Measurements from ENCODE around the gene KRT222.

Gene KRT222

GRCh38 chr17:40659911-40660310, 5.1 kb downstream of the KRT222 start:
- peaks cover 4% of the 10 kb centered on the region for H3K4me1 ChIP-seq (ENCODE audit: control insufficient read depth, insufficient read depth, low read length, poor library complexity, severe bottlenecking)
- no peak overlapping the region for H3K4me3 ChIP-seq (ENCODE audit: extremely low read depth, insufficient read depth, low read length, poor library complexity, severe bottlenecking)
- no peaks in the 10 kb centered on the region for H3K36me3 ChIP-seq (ENCODE audit: control insufficient read depth, insufficient read depth, low read length)
- no peak overlapping the region for H3K27ac ChIP-seq (ENCODE audit: low read depth, low read length, severe bottlenecking)
- WGBS, 2 experiments (ENCODE audit: insufficient coverage in 2 of 2) = 81 to 98% methylated on average over 3 to 6 of the region's 7 CpGs
- no peaks in the 10 kb centered on the region for H3K9me3 ChIP-seq (ENCODE audit: control insufficient read depth, low read length)

GRCh38 chr17:40658396-40658795, 6.6 kb downstream of the KRT222 start:
- Histone ChIP-seq H3K9me3 (ENCODE audit: control insufficient read depth, low read length) (no peaks in the 10 kb centered on the region), H3K36me3 (ENCODE audit: control insufficient read depth, insufficient read depth, low read length) (no peaks in the 10 kb centered on the region), H3K4me3 (ENCODE audit: extremely low read depth, insufficient read depth, low read length, poor library complexity, severe bottlenecking) (no peak overlapping the region), H3K4me1 (ENCODE audit: control insufficient read depth, insufficient read depth, low read length, poor library complexity, severe bottlenecking) (no peaks in the 10 kb centered on the region), H3K27ac (ENCODE audit: low read depth, low read length, severe bottlenecking) (no peak overlapping the region)

- no peaks in the 10 kb centered on the region for H3K4me1 ChIP-seq (ENCODE audit: control insufficient read depth, insufficient read depth, low read length, poor library complexity, severe bottlenecking)
- H3K27ac ChIP-seq (ENCODE audit: low read depth, low read length, severe bottlenecking) = no peak overlapping the region
- WGBS, 2 experiments (ENCODE audit: insufficient coverage in 2 of 2) = 90% methylated on average over 2 of the region's 5 CpGs; no CpG with 5 or more reads in 1 of the 2 experiments
- no peaks in the 10 kb centered on the region for H3K9me3 ChIP-seq (ENCODE audit: control insufficient read depth, low read length)
- H3K36me3 ChIP-seq (ENCODE audit: control insufficient read depth, insufficient read depth, low read length) = no peaks in the 10 kb centered on the region
- no peak overlapping the region for H3K4me3 ChIP-seq (ENCODE audit: extremely low read depth, insufficient read depth, low read length, poor library complexity, severe bottlenecking)
These were observed 13.0 kb downstream of the KRT222 start for GRCh38 chr17:40651939-40652338.

- peaks cover 5% of the 10 kb centered on the region for H3K4me1 ChIP-seq (ENCODE audit: control insufficient read depth, insufficient read depth, low read length, poor library complexity, severe bottlenecking)
- peaks cover 12% of the 10 kb centered on the region for H3K36me3 ChIP-seq (ENCODE audit: control insufficient read depth, insufficient read depth, low read length)
- WGBS, 2 experiments (ENCODE audit: insufficient coverage in 2 of 2) = 7 to 8% methylated on average over 25 to 27 of the region's 28 CpGs
- H3K9me3 ChIP-seq (ENCODE audit: control insufficient read depth, low read length) = no peaks in the 10 kb centered on the region
- H3K4me3 ChIP-seq (ENCODE audit: extremely low read depth, insufficient read depth, low read length, poor library complexity, severe bottlenecking) = peak overlapping the region; percentile 94
- peak overlapping the region; percentile 99 for H3K27ac ChIP-seq (ENCODE audit: low read depth, low read length, severe bottlenecking)
These were observed 16.5 kb downstream of the KRT222 start for GRCh38 chr17:40648384-40648968.

- no peaks in the 10 kb centered on the region for H3K9me3 ChIP-seq (ENCODE audit: control insufficient read depth, low read length)
- peak within 1 kb of the TSS; percentile 99 for H3K27ac ChIP-seq (ENCODE audit: low read depth, low read length, severe bottlenecking)
- H3K4me3 ChIP-seq (ENCODE audit: extremely low read depth, insufficient read depth, low read length, poor library complexity, severe bottlenecking) = peak within 1 kb of the TSS; percentile 94
- peaks cover 5% of the 10 kb centered on the region for H3K4me1 ChIP-seq (ENCODE audit: control insufficient read depth, insufficient read depth, low read length, poor library complexity, severe bottlenecking)
- WGBS, 2 experiments (ENCODE audit: insufficient coverage in 2 of 2) = 0% methylated on average over 53 to 61 of the region's 64 CpGs
- peaks cover 18% of the 10 kb centered on the region for H3K36me3 ChIP-seq (ENCODE audit: control insufficient read depth, insufficient read depth, low read length)
These were observed 17.2 kb downstream of the KRT222 start, which contains the start of gene SMARCE1 for GRCh38 chr17:40647624-40648383. SMARCE1 (minus strand) TSS chr17:40647818; CDS start chr17:40645802, 2,016 bp downstream.

GRCh38 chr17:40646791-40647623, 18.0 kb downstream of the KRT222 start:
- H3K27ac ChIP-seq (ENCODE audit: low read depth, low read length, severe bottlenecking) = peak overlapping the region; percentile 99

GRCh38 chr17:40645943-40646342, 19.0 kb downstream of the KRT222 start:
- 100% methylated on average over 1 of the region's 2 CpGs for WGBS, 2 experiments (ENCODE audit: insufficient coverage in 2 of 2)
- Histone ChIP-seq H3K4me3 (ENCODE audit: extremely low read depth, insufficient read depth, low read length, poor library complexity, severe bottlenecking) (peak overlapping the region; percentile 94), H3K4me1 (ENCODE audit: control insufficient read depth, insufficient read depth, low read length, poor library complexity, severe bottlenecking) (peaks cover 5% of the 10 kb centered on the region), H3K9me3 (ENCODE audit: control insufficient read depth, low read length) (no peaks in the 10 kb centered on the region), H3K36me3 (ENCODE audit: control insufficient read depth, insufficient read depth, low read length) (peaks cover 36% of the 10 kb centered on the region), H3K27ac (ENCODE audit: low read depth, low read length, severe bottlenecking) (no peak overlapping the region)

More at GRCh38 chr17:40646791-40647623, 18.0 kb downstream of the KRT222 start:
- Histone ChIP-seq H3K9me3 (ENCODE audit: control insufficient read depth, low read length) (no peaks in the 10 kb centered on the region), H3K36me3 (ENCODE audit: control insufficient read depth, insufficient read depth, low read length) (peaks cover 26% of the 10 kb centered on the region), H3K4me3 (ENCODE audit: extremely low read depth, insufficient read depth, low read length, poor library complexity, severe bottlenecking) (peak overlapping the region; percentile 94), H3K4me1 (ENCODE audit: control insufficient read depth, insufficient read depth, low read length, poor library complexity, severe bottlenecking) (peaks cover 5% of the 10 kb centered on the region)
- 4 to 5% methylated on average over 10 to 11 of the region's 18 CpGs for WGBS, 2 experiments (ENCODE audit: insufficient coverage in 2 of 2)

- no peak overlapping the region for H3K4me3 ChIP-seq (ENCODE audit: extremely low read depth, insufficient read depth, low read length, poor library complexity, severe bottlenecking)
- H3K27ac ChIP-seq (ENCODE audit: low read depth, low read length, severe bottlenecking) = no peak overlapping the region
- peaks cover 5% of the 10 kb centered on the region for H3K4me1 ChIP-seq (ENCODE audit: control insufficient read depth, insufficient read depth, low read length, poor library complexity, severe bottlenecking)
- peaks cover 43% of the 10 kb centered on the region for H3K36me3 ChIP-seq (ENCODE audit: control insufficient read depth, insufficient read depth, low read length)
- no peaks in the 10 kb centered on the region for H3K9me3 ChIP-seq (ENCODE audit: control insufficient read depth, low read length)
These were observed 19.7 kb downstream of the KRT222 start for GRCh38 chr17:40645291-40645690.

- Histone ChIP-seq H3K4me3 (ENCODE audit: extremely low read depth, insufficient read depth, low read length, poor library complexity, severe bottlenecking) (no peak overlapping the region), H3K4me1 (ENCODE audit: control insufficient read depth, insufficient read depth, low read length, poor library complexity, severe bottlenecking) (no peaks in the 10 kb centered on the region), H3K9me3 (ENCODE audit: control insufficient read depth, low read length) (no peaks in the 10 kb centered on the region), H3K36me3 (ENCODE audit: control insufficient read depth, insufficient read depth, low read length) (peaks cover 91% of the 10 kb centered on the region), H3K27ac (ENCODE audit: low read depth, low read length, severe bottlenecking) (no peak overlapping the region)
- no CpG with 5 or more reads among the region's 2 CpGs for WGBS, 2 experiments (ENCODE audit: insufficient coverage in 2 of 2)
These were observed 27.0 kb downstream of the KRT222 start for GRCh38 chr17:40637931-40638330.

- no peaks in the 10 kb centered on the region for H3K4me1 ChIP-seq (ENCODE audit: control insufficient read depth, insufficient read depth, low read length, poor library complexity, severe bottlenecking)
- H3K36me3 ChIP-seq (ENCODE audit: control insufficient read depth, insufficient read depth, low read length) = peaks cover 92% of the 10 kb centered on the region
- no peaks in the 10 kb centered on the region for H3K9me3 ChIP-seq (ENCODE audit: control insufficient read depth, low read length)
- 67 to 100% methylated on average over 1 of the region's 1 CpG for WGBS, 2 experiments (ENCODE audit: insufficient coverage in 2 of 2)
- no peak overlapping the region for H3K27ac ChIP-seq (ENCODE audit: low read depth, low read length, severe bottlenecking)
- no peak overlapping the region for H3K4me3 ChIP-seq (ENCODE audit: extremely low read depth, insufficient read depth, low read length, poor library complexity, severe bottlenecking)
These were observed 31.1 kb downstream of the KRT222 start for GRCh38 chr17:40633871-40634270.

Measured in mesodermal cell (in vitro differentiated cells).